HUES64 (cell line): ENCODE results near the gene MAP7. TPM values are rescaled to one million over a fixed set of nuclear protein-coding genes. Genes with fewer than 3 reads are reported as not detected.
"Not testable (repeated sequence)": the region's sequence is repeated elsewhere in the genome, so short reads cannot be mapped to it uniquely, and the experiment has no call there.

ENCODE experiments used
- H3K27ac ChIP-seq: 2 replicates; pipeline ENCODE4 v1.7.0; 2013; ENCODE audit warnings: low read depth, low read length, inconsistent platforms
- H3K27me3 ChIP-seq: 2 replicates; pipeline ENCODE4 v1.6.1; 2013; ENCODE audit warnings: mild to moderate bottlenecking, low read length; ENCODE audit not compliant: insufficient read depth
- H3K36me3 ChIP-seq: 2 replicates; pipeline ENCODE4 v1.6.1; 2013; ENCODE audit warnings: mild to moderate bottlenecking, low read length; ENCODE audit not compliant: insufficient read depth
- H3K4me1 ChIP-seq: 2 replicates; pipeline ENCODE4 v1.6.1; 2013; ENCODE audit warnings: mild to moderate bottlenecking, low read length, moderate library complexity; ENCODE audit not compliant: insufficient read depth
- H3K4me3 ChIP-seq: 2 replicates; pipeline ENCODE4 v1.5.1; 2013; ENCODE audit warnings: mild to moderate bottlenecking, low read length, moderate library complexity
- H3K9ac ChIP-seq: 2 replicates; pipeline ENCODE4 v1.6.1; 2013; ENCODE audit warnings: mild to moderate bottlenecking, low read depth, low read length
- H3K9me3 ChIP-seq: 2 replicates; pipeline ENCODE4 v1.6.1; 2013; ENCODE audit warnings: low read depth, low read length; ENCODE audit not compliant: insufficient read depth
- WGBS: fragments of 150-250, 120-280 bp; methylation state at CpG from one replicate; pipeline ENCODE4 v1.1.7; 2013; ENCODE audit warnings: missing lambda C conversion rate; 5-methylcytosine and 5-hydroxymethylcytosine counted together
- polyA plus RNA-seq, 2 experiments: library from polyadenylated mRNA; stranded (reverse); fragments of 50-300 nt; gene quantifications; one replicate each; pipeline ENCODE4 v1.2.3, GENCODE V29; 2013

MAP7 gene
- polyA plus RNA-seq (2013, experiment 1 of 2), result 20.9 TPM
- polyA plus RNA-seq (2013, experiment 2 of 2), result 23.5 TPM

GRCh38 chr6:136550330-136551071 is at the start of gene MAP7:
TSS of gene MAP7 (minus strand) at chr6:136550422. CDS start at chr6:136550408, 14 bp downstream.
- whole genome bisulfite sequencing, result under 1% methylated on average over 79 of the region's 79 CpGs
- Histone ChIP-seq H3K27me3 (peaks cover 52% of the 10 kb centered on the region), H3K27ac (peak within 1 kb of the TSS; percentile 35; the same call in 1 of the 2 replicates), H3K4me3 (peak within 1 kb of the TSS; percentile 78), H3K4me1 (peaks cover 20% of the 10 kb centered on the region), H3K36me3 (no peaks in the 10 kb centered on the region), H3K9ac (peak within 1 kb of the TSS; percentile 68), H3K9me3 (no peaks in the 10 kb centered on the region)

- Histone ChIP-seq H3K4me1 (no peaks in the 10 kb centered on the region), H3K9ac (no peak overlapping the region), H3K27ac (no peak overlapping the region), H3K4me3 (no peak overlapping the region), H3K27me3 (no peaks in the 10 kb centered on the region), H3K9me3 (no peaks in the 10 kb centered on the region), H3K36me3 (no peaks in the 10 kb centered on the region)
- 96% methylated on average over 9 of the region's 10 CpGs for WGBS
Measured at GRCh38 chr6:136599329-136600011, 49.2 kb upstream of the MAP7 start.

DNA sequence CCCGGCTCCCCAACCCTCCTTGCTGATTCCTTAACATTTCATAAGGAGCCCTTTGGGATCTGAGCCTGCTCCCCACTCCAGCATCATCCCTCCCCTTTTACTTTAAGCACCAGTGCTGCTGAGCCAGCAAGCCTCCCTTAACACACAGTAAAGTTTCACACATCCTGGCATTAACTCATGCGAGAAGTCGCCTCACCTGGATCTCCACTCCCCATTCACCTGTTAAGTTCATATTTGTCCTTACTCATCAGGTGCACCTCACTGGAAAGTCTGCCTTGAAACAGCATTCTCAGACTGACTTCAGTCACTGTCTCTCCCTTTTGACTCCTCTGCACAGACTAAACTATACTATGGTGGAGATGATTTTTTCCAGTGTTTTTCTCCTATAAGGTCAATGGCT is 47.8 kb upstream of the MAP7 start:
- Histone ChIP-seq H3K27ac (no peak overlapping the region), H3K9ac (no peak overlapping the region), H3K36me3 (no peaks in the 10 kb centered on the region), H3K27me3 (no peaks in the 10 kb centered on the region), H3K4me3 (no peak overlapping the region), H3K9me3 (no peaks in the 10 kb centered on the region), H3K4me1 (peaks cover 8% of the 10 kb centered on the region; the same call in 1 of the 2 replicates)
- 92% methylated on average over 3 of the region's 3 CpGs for WGBS

GRCh38 chr6:136594671-136595070 is 44.4 kb upstream of the MAP7 start:
- WGBS, result 92% methylated on average over 8 of the region's 8 CpGs
- no peaks in the 10 kb centered on the region for H3K27me3 ChIP-seq
- no peak overlapping the region for H3K9ac ChIP-seq
- no peaks in the 10 kb centered on the region; the same call in 1 of the 2 replicates for H3K9me3 ChIP-seq
- H3K36me3 ChIP-seq, result no peaks in the 10 kb centered on the region
- H3K4me1 ChIP-seq, result peaks cover 27% of the 10 kb centered on the region
- H3K27ac ChIP-seq, result no peak overlapping the region
- H3K4me3 ChIP-seq, result no peak overlapping the region

DNA sequence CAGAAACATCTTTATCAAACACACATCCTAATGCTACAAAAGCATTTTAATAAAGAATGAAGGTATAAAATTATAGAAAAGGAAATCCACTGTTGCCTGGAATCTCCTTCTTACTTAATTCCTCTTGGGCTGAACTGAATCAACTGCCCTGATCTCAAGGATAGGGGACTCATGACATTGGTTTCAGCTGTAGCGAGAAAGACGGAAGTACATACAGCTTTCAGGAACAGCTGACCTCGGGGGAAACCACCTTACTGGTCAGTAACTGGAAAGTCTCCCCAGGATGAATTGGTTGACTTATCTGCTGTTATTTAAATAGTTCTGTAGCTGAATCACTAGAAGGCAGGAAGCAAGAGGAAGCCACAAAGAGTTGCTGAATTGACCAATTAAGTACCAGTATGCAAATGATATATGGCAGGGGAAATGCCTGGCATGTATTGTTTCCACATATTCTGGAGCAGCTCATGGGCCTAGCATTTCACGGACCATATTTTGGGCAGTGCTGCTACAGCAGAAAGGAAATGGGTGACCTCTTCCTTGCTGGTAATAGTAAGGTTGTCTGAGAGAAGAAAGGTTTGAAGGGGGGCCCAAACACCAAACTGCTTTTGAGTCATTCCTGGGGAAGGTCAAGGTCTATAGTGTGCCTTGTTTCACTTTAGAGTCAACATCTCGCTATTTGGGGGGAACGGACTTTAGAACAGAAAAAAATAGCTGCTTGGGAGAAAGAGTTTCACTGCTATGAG is 43.7 kb upstream of the MAP7 start:
- 88% methylated on average over 6 of the region's 6 CpGs for WGBS
- H3K36me3 ChIP-seq, result no peaks in the 10 kb centered on the region
- no peak overlapping the region for H3K4me3 ChIP-seq
- H3K27me3 ChIP-seq, result no peaks in the 10 kb centered on the region
- no peak overlapping the region; the same call in 1 of the 2 replicates for H3K27ac ChIP-seq
- no peak overlapping the region for H3K9ac ChIP-seq
- H3K9me3 ChIP-seq, result no peaks in the 10 kb centered on the region; the same call in 1 of the 2 replicates
- H3K4me1 ChIP-seq, result peaks cover 29% of the 10 kb centered on the region

GRCh38 chr6:136592930-136593673 is 42.9 kb upstream of the MAP7 start:
- Histone ChIP-seq H3K27me3 (no peaks in the 10 kb centered on the region), H3K36me3 (no peaks in the 10 kb centered on the region), H3K9me3 (no peaks in the 10 kb centered on the region; the same call in 1 of the 2 replicates), H3K4me3 (no peak overlapping the region), H3K9ac (no peak overlapping the region), H3K4me1 (peaks cover 34% of the 10 kb centered on the region), H3K27ac (no peak overlapping the region)
- WGBS, result 94% methylated on average over 2 of the region's 2 CpGs

DNA sequence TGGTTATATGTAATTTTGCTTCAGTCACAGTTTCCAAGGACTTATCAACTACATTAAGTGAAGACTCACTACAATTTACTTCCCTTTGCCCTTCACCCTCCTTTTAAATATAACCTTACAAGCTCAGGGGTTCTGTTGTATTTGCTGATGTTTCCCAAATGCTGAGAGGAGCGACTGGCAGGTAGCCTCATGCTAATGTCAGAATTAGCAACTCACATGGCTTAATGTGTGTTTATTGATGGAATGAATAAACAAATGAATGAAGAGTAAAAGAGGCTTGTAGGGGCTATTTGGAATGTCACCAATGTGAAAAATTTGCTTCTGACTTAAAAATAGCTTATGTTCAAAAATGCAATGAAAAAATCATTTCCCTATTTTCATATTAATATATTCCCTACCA is 41.4 kb upstream of the MAP7 start:
- Histone ChIP-seq H3K9me3 (no peaks in the 10 kb centered on the region; the same call in 1 of the 2 replicates), H3K4me1 (peaks cover 34% of the 10 kb centered on the region), H3K9ac (no peak overlapping the region), H3K36me3 (no peaks in the 10 kb centered on the region), H3K4me3 (no peak overlapping the region), H3K27me3 (no peaks in the 10 kb centered on the region), H3K27ac (peak overlapping the region; percentile 66; the same call in 1 of the 2 replicates)
- WGBS, result 8% methylated on average over 1 of the region's 1 CpG

DNA sequence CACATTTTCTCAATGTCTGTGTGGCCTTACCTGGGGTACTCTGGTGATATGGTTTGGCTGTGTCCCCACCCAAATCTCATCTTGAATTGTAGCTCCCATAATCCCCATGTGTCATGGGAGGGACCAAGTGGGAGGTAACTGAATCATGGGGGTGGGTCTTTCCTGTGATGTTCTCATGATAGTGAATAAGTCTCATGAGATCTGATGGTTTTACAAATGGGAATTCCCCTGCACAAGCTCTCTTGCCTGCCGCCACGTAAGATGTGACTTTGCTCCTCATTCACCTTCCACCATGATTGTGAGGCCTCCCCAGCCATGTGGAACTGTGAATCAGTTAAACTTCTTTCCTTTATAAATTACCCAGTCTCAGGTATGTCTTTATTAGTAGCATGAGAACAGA is 40.6 kb upstream of the MAP7 start:
- not testable (repeated sequence) for H3K4me3 ChIP-seq, H3K27ac ChIP-seq, H3K36me3 ChIP-seq, H3K9me3 ChIP-seq, H3K27me3 ChIP-seq, H3K9ac ChIP-seq
- 96% methylated on average over 2 of the region's 2 CpGs for WGBS
- peaks cover 34% of the 10 kb centered on the region for H3K4me1 ChIP-seq

- 92% methylated on average over 1 of the region's 1 CpG for WGBS
- Histone ChIP-seq H3K9me3 (no peaks in the 10 kb centered on the region; the same call in 1 of the 2 replicates), H3K4me3 (no peak overlapping the region), H3K27me3 (no peaks in the 10 kb centered on the region), H3K9ac (no peak overlapping the region), H3K27ac (no peak overlapping the region), H3K36me3 (no peaks in the 10 kb centered on the region), H3K4me1 (peaks cover 21% of the 10 kb centered on the region)
Measured at GRCh38 chr6:136587527-136587926, 37.3 kb upstream of the MAP7 start.

GRCh38 chr6:136586295-136586694 is 36.1 kb upstream of the MAP7 start:
- peaks cover 11% of the 10 kb centered on the region; the same call in 1 of the 2 replicates for H3K4me1 ChIP-seq
- no peak overlapping the region for H3K27ac ChIP-seq
- H3K27me3 ChIP-seq, result no peaks in the 10 kb centered on the region
- WGBS, result 74% methylated on average over 4 of the region's 4 CpGs
- H3K9me3 ChIP-seq, result no peaks in the 10 kb centered on the region; the same call in 1 of the 2 replicates
- H3K4me3 ChIP-seq, result no peak overlapping the region
- H3K9ac ChIP-seq, result no peak overlapping the region
- H3K36me3 ChIP-seq, result no peaks in the 10 kb centered on the region
